K562 (cell line): Measurements from ENCODE around the gene MED29. TPM values are rescaled to one million over a fixed set of nuclear protein-coding genes. Genes with fewer than 3 reads are reported as not detected.

Experiments used
- CBX3 ChIP-seq, 2 experiments: IDR thresholded peaks; 1 replicate in 1 of 2; 2 replicates in 1 of 2; pipeline ENCODE4 v1.6.1; 2012; ENCODE audit warnings: inconsistent platforms in 2 of 2, low read length in 2 of 2, borderline replicate concordance in 1 of 2, control low read depth in 1 of 2
- CEBPG ChIP-seq, 3 experiments: fragments of 200-800 bp in 1 of 3; sonication (Bioruptor generic) in 1 of 3; sonication (generic) in 1 of 3; formaldehyde crosslinking in 1 of 3; IDR thresholded peaks in 2 of 3; conservative IDR thresholded peaks in 1 of 3; 2 replicates each; pipeline versions ENCODE4 v1.6.1 to v1.8.0; 2016 to 2022; ENCODE audit warnings: missing compliant biosample characterization in 2 of 3, missing genetic modification characterization in 2 of 3, mild to moderate bottlenecking in 1 of 3, missing genetic modification reagents in 1 of 3
- ETV1 ChIP-seq: fragments of 450-650 bp; conservative IDR thresholded peaks from 2 replicates; pipeline ENCODE4 v1.6.1; 2016; ENCODE audit warnings: missing genetic modification characterization, control low read depth, low read depth, missing compliant biosample characterization
- FOXK2 ChIP-seq, 2 experiments: fragments of 450-650 bp; IDR thresholded peaks in 1 of 2; conservative IDR thresholded peaks in 1 of 2; 2 replicates each; pipeline ENCODE4 v1.6.1; 2016; ENCODE audit warnings: low read depth in 2 of 2, mild to moderate bottlenecking in 1 of 2
- GABPB1 ChIP-seq: sonication (generic); formaldehyde crosslinking; IDR thresholded peaks from 2 replicates; pipeline ENCODE4 v1.8.0; 2022; ENCODE audit warnings: mild to moderate bottlenecking, missing genetic modification reagents
- HCFC1 ChIP-seq: IDR thresholded peaks from 2 replicates; pipeline ENCODE4 v1.6.1; 2012; ENCODE audit warnings: low read depth, low read length, improper control_type of control experiment
- HDAC1 ChIP-seq, 2 experiments: fragments of 450-650 bp; IDR thresholded peaks; 2 replicates each; pipeline ENCODE4 v1.6.1; 2016 to 2017; ENCODE audit warnings: inconsistent platforms in 1 of 2, mild to moderate bottlenecking in 1 of 2, moderate library complexity in 1 of 2
- LARP7 ChIP-seq: fragments of 450-650 bp; IDR thresholded peaks from 2 replicates; pipeline ENCODE4 v1.6.1; 2016
- MTF1 ChIP-seq: fragments of 250-450 bp; sonication (Bioruptor Pico); IDR thresholded peaks from 2 replicates; pipeline ENCODE4 v1.9.0; 2021; ENCODE audit warnings: moderate library complexity, mild to moderate bottlenecking, inconsistent platforms, borderline replicate concordance
- PHB ChIP-seq: fragments of 250-450 bp; sonication (Bioruptor Pico); IDR thresholded peaks from 2 replicates; pipeline ENCODE4 v1.5.0; 2021
- PHTF2 ChIP-seq: fragments of 250-450 bp; sonication (Bioruptor Pico); IDR thresholded peaks from 2 replicates; pipeline ENCODE4 v1.5.0; 2021; ENCODE audit warnings: mild to moderate bottlenecking
- TEAD1 ChIP-seq, 2 experiments: fragments of 450-650 bp in 1 of 2; sonication (generic) in 1 of 2; formaldehyde crosslinking; IDR thresholded peaks; 2 replicates each; pipeline versions ENCODE4 v1.4.0 to v1.8.0; 2020 to 2022; ENCODE audit warnings: mild to moderate bottlenecking in 2 of 2, missing genetic modification reagents in 1 of 2
- ZNF23 ChIP-seq: fragments of 250-450 bp; sonication (Bioruptor Pico); IDR thresholded peaks from 2 replicates; pipeline ENCODE4 v1.4.0; 2020; ENCODE audit warnings: mild to moderate bottlenecking
- polyA plus RNA-seq, 8 experiments: library from polyadenylated mRNA; depleted of rRNA in 4 of 8; stranded (reverse) in 5 of 8; unstranded in 3 of 8; fragments of >200 nt; fragmentation: Nextera tagmentation in 2 of 8; fragmentation: Illumina TruSeq in 1 of 8; extraction: Ambion mirVana in 2 of 8; extraction: Trizol in 1 of 8; gene quantifications; 2 replicates each; pipeline versions ENCODE4 v1.2.1 to v1.2.3, GENCODE V29; 2011 to 2014; ENCODE audit warnings: inconsistent platforms in 1 of 8, missing spikeins in 1 of 8
- total RNA-seq, 7 experiments: library from RNA; depleted of rRNA in 6 of 7; stranded (reverse); fragments of >200 nt in 6 of 7; fragmentation: Illumina TruSeq in 2 of 7; extraction: Trizol in 2 of 7; gene quantifications; 2 replicates each; pipeline versions ENCODE4 v1.2.1 to v1.2.3, GENCODE V29; 2011 to 2021; ENCODE audit warnings: low replicate concordance in 1 of 7
- TF ChIP-seq, protein P1 (sequence below): sonication (generic); formaldehyde crosslinking; IDR thresholded peaks from 2 replicates; pipeline ENCODE4 v1.8.1; 2022; ENCODE audit warnings: missing genetic modification reagents
- TF ChIP-seq, protein P2 (sequence below): sonication (generic); formaldehyde crosslinking; IDR thresholded peaks from 2 replicates; pipeline ENCODE4 v1.8.0; 2022; ENCODE audit warnings: mild to moderate bottlenecking, missing genetic modification reagents
- TF ChIP-seq, protein P3 (sequence below): fragments of 250-450 bp; sonication (Bioruptor Pico); IDR thresholded peaks from 2 replicates; pipeline ENCODE4 v1.5.0; 2021; ENCODE audit warnings: mild to moderate bottlenecking, moderate library complexity
- TF ChIP-seq, protein P4 (sequence below), 2 experiments: fragments of 450-650 bp in 1 of 2; IDR thresholded peaks; 2 replicates each; pipeline ENCODE4 v1.6.1; 2011 to 2017; ENCODE audit warnings: low read depth in 2 of 2, antibody characterized with exemption in 1 of 2, borderline replicate concordance in 1 of 2, low read length in 1 of 2, mild to moderate bottlenecking in 1 of 2, mixed read lengths in 1 of 2; ENCODE audit not compliant: control insufficient read depth in 1 of 2

MED29 gene
- total and polyA plus RNA-seq, 9 of the 15 experiments (the other 6 are each of a cell fraction or from before 2014, with no cell fraction given) = 1.8 to 22.6 (median 12.4) TPM

DNA sequence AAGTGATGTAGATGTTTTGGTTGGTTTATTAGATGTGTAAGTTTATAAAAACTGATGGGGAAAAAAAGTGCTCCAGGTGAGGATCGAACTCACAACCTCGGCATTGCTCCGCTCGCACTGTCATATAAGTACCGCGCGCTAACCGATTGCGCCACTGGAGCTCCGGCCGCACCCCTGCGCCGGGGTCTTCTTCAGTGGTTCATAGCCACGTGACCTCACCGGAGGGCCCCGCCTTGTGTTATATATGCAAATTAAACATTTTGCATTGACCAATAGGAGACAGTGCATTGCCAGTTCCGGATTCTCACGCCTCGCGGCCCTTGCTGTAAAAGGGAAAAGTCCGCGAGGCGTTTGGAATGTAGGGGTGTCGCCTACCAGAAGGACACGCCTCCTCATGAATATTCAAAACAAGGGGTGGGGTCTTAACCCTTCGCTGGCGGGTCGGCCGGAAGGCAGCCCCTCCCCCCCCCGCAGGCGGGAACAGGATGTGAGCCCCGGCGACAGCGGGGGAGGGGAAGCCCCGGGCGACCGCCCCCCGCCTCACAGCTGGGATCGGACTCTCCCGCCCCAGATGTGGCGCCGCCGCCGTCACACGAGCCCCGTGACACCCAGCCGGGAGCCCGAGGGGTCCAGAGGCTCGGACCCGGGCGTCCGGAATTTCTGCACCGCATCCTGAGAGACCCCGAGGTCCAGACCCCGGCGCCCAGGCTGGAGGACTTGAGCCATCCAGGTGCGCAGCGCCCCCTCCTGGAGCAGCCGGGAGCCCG lies 21.1 kb downstream of the MED29 start, which contains the start of gene PLEKHG2 (continued):
- TF ChIP-seq GABPB1 (CRISPR knock-in tag) = peak; percentile 82
- TF ChIP-seq TEAD1 (CRISPR knock-in tag; IDR thresholded peaks at IDR 0.05) = peak; percentile 5 to 83; a peak in 2 of 4 replicates
- no peak for TF ChIP-seq MTF1 (CRISPR knock-in tag)
- TF ChIP-seq HDAC1 (IDR thresholded peaks at IDR 0.05) = peak; percentile 73 to 91
- 0 out of 2 replicates have a peak, but pooled peaks have one; percentile 19 for TF ChIP-seq ZNF23 (CRISPR knock-in tag)
- TF ChIP-seq PHB (CRISPR knock-in tag) = peak; percentile 83; the same call in 1 of the 2 replicates
- TF ChIP-seq, protein P1, sequence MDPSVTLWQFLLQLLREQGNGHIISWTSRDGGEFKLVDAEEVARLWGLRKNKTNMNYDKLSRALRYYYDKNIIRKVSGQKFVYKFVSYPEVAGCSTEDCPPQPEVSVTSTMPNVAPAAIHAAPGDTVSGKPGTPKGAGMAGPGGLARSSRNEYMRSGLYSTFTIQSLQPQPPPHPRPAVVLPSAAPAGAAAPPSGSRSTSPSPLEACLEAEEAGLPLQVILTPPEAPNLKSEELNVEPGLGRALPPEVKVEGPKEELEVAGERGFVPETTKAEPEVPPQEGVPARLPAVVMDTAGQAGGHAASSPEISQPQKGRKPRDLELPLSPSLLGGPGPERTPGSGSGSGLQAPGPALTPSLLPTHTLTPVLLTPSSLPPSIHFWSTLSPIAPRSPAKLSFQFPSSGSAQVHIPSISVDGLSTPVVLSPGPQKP (CRISPR knock-in tag) = no peak
- TF ChIP-seq ETV1 (tag) = peak; percentile 98
- peak in 1 of 2 experiments; percentile 82; a peak in 2 of 3 replicates for TF ChIP-seq CBX3 (IDR thresholded peaks at IDR 0.05; ENCODE audit: borderline replicate concordance in 1 of 2, low read length in 2 of 2)
- TF ChIP-seq PHTF2 (CRISPR knock-in tag) = no peak
- peak; percentile 85 to 88 for TF ChIP-seq FOXK2 (conservative IDR thresholded peaks at IDR 0.05 in 1 of 2, IDR thresholded peaks at IDR 0.05 in 1 of 2; ENCODE audit: low read depth in 2 of 2)
- no peak for TF ChIP-seq LARP7
- TF ChIP-seq, protein P2, sequence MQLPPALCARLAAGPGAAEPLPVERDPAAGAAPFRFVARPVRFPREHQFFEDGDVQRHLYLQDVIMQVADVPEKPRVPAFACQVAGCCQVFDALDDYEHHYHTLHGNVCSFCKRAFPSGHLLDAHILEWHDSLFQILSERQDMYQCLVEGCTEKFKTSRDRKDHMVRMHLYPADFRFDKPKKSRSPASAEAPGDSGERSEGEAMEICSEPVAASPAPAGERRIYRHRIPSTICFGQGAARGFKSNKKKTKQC (CRISPR knock-in tag) = no peak
- TF ChIP-seq, protein P3, sequence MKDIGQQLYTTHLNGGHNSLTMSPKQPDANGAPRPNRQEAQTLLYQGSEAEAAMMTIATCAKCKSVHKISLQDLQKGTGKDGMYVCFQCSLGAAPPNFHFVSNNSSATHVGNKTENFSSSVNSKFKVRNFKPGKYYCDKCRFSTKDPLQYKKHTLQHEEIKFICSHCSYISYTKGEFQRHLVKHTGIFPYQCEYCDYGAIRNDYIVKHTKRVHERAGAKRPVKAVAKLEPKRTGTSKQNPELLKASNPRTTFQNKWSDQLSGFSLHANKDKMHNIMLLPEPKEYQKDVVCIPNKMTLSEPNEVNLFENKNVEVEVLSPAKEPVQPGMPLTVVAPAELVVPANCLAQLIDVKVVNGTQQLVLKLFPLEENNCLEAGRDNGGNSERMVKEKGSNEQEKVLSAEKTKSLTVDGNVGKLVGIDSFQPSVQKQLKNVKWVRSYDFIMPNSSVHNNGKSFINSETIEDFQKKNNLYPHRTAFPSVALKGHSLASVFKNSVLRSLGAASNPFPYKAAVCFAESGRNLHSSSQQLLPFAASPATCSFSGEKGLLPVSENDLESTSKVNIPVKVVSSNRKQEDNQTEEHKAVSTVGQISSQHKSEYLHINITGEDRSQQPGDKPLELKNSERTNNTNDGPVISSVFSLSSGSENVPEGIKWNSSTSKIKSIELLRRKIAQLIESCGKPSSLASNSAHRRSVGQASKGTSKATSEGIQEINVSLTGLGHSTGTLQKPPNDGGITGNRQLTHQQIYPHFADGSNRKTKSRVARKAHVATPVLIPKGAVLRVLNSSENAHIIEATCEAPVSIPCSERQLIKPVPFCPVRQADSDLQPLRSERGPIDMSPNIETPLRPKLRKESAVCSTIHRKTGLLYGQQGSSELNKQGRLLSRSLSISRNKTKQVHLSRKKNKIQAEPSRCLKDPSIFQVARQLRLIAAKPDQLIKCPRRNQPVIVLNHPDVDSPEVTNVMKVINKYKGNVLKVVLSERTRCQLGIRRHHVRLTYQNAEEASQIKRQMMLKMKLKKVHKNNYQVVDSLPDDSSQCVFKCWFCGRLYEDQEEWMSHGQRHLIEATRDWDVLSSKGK (CRISPR knock-in tag) = no peak
- peak; percentile 37 for TF ChIP-seq HCFC1
- TF ChIP-seq, protein P4, sequence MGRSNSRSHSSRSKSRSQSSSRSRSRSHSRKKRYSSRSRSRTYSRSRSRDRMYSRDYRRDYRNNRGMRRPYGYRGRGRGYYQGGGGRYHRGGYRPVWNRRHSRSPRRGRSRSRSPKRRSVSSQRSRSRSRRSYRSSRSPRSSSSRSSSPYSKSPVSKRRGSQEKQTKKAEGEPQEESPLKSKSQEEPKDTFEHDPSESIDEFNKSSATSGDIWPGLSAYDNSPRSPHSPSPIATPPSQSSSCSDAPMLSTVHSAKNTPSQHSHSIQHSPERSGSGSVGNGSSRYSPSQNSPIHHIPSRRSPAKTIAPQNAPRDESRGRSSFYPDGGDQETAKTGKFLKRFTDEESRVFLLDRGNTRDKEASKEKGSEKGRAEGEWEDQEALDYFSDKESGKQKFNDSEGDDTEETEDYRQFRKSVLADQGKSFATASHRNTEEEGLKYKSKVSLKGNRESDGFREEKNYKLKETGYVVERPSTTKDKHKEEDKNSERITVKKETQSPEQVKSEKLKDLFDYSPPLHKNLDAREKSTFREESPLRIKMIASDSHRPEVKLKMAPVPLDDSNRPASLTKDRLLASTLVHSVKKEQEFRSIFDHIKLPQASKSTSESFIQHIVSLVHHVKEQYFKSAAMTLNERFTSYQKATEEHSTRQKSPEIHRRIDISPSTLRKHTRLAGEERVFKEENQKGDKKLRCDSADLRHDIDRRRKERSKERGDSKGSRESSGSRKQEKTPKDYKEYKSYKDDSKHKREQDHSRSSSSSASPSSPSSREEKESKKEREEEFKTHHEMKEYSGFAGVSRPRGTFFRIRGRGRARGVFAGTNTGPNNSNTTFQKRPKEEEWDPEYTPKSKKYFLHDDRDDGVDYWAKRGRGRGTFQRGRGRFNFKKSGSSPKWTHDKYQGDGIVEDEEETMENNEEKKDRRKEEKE (IDR thresholded peaks at IDR 0.05; ENCODE audit: borderline replicate concordance in 1 of 2, control insufficient read depth in 1 of 2, low read depth in 2 of 2, low read length in 1 of 2) = 0 out of 4 replicates have a peak, but pooled peaks of 1 of the 2 experiments have one; percentile 43
- peak; percentile 98 for TF ChIP-seq CEBPG (CRISPR knock-in tag; IDR thresholded peaks at IDR 0.05)
- peak; percentile 99 for TF ChIP-seq CEBPG (tag; conservative IDR thresholded peaks at IDR 0.05 in 1 of 2, IDR thresholded peaks at IDR 0.05 in 1 of 2)
